Lower leg skin (tissue), 3 donors: ENCODE results near the gene THBS4.

Experiments used
- CTCF ChIP-seq, 3 donors: fragments of 450-650 bp; IDR thresholded peaks; one replicate each; pipeline ENCODE4 v1.5.1; 2016; ENCODE audit warnings: antibody characterized with exemption in 3 of 3, mild to moderate bottlenecking in 3 of 3, moderate library complexity in 2 of 3
- POLR2A ChIP-seq, 2 donors: fragments of 450-650 bp; IDR thresholded peaks; one replicate each; pipeline ENCODE4 v1.6.1; 2016 to 2017; ENCODE audit warnings: antibody characterized with exemption in 2 of 2, mild to moderate bottlenecking in 1 of 2, moderate library complexity in 1 of 2

- TF ChIP-seq CTCF (IDR thresholded peaks at IDR 0.05) (no peak), POLR2A (IDR thresholded peaks at IDR 0.05) (no peak)
Observed at GRCh38 chr5:80037366-80037765, 2.2 kb downstream of the THBS4 start.
